ENCODE data around the gene UBALD1. TPM values are rescaled to one million over a fixed set of nuclear protein-coding genes. Genes with fewer than 3 reads are reported as not detected.

The UBALD1 gene
- total and polyA plus RNA-seq, 9 of the 15 experiments (the other 6 are each of a cell fraction or from before 2014, with no cell fraction given) = 1.3 to 38.0 (median 6.2) TPM; not detected in 2

DNA sequence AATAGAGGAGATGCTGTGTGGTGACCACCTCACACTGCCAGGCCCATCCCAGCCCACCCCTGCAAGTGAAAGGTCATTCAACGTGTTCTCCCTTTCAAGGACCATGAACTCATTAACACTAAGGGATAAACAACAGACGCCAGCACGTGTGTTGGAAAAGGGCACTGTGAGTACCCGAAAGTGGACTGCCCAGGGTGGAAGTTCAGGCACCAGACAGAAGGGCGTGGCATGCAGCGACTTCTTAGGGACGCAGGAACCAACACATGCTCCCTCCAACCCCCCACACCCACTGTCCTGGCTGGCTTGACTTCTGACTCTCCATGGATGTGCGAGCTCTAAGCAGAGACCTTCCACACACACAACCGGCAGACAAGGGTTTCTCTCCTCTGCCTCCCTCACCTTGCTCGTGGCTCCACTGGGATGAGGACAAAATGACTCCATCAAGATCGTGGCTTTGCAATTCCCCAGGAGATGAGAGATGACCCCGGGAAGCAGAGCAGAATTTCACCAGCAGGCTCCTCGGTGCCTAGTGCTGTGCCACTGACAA is 11.0 kb downstream of the UBALD1 start:
- in situ Hi-C loops (cut with MboI) = no loop called here
- Histone ChIP-seq H3K4me3 (no peak overlapping the region), H3K9me3 (replicated peaks; ENCODE audit: control insufficient read depth, insufficient read depth, low read depth, low read length) (no peaks in the 10 kb centered on the region), H3K36me3 (ENCODE audit: control insufficient read depth, insufficient read depth, low read length) (peaks cover 12% of the 10 kb centered on the region; the same call in 1 of the 3 replicates), H3K9me1 (ENCODE audit: control insufficient read depth, insufficient read depth, low read length) (no peaks in the 10 kb centered on the region), H4K20me1 (replicated peaks; ENCODE audit: control insufficient read depth, insufficient read depth, low read length) (peaks cover 18% of the 10 kb centered on the region), H3K27ac (ENCODE audit: extremely low read depth, low read depth, low read length) (no peak overlapping the region), H3K9ac (ENCODE audit: insufficient read depth in 1 of 2, low read depth in 2 of 2, low read length in 2 of 2) (no peak overlapping the region), H3K27me3 (ENCODE audit: control insufficient read depth in 2 of 2, insufficient read depth in 2 of 2, low read length in 2 of 2) (peaks cover 36 to 52% of the 10 kb centered on the region in 2 experiments), H3K4me2 (ENCODE audit: insufficient read depth, low read length) (no peak overlapping the region), H3K4me1 (replicated peaks in 1 of 2; ENCODE audit: control insufficient read depth in 2 of 2, insufficient read depth in 2 of 2, low read length in 2 of 2) (peaks cover 3 to 29% of the 10 kb centered on the region in 2 experiments; a peak in 3 of 5 replicates), H2AFZ (ENCODE audit: low read depth, low read length) (no peak overlapping the region), H3K79me2 (ENCODE audit: control insufficient read depth, insufficient read depth, low read length) (no peaks in the 10 kb centered on the region)
- CTCF ChIA-PET (ENCODE audit: low intra/inter-chr PET ratio) = interaction anchor here (0.6 kb wide), 1 partner anchor 58 kb away, joined by 3 read pairs; no protein-coding TSS in a partner anchor
- WGBS (ENCODE audit: insufficient coverage, low coverage, missing lambda C conversion rate) = 3% methylated on average over 9 of the region's 13 CpGs
- intact Hi-C loops (cut with micrococcal nuclease) = no loop called here
- no TSS peak for BruUV-seq (replicated peaks)
- POLR2A ChIA-PET = no interaction called here
- 0 out of 3 replicates have a peak, but pooled peaks have one; percentile 4 for ATAC-seq
- no peak for FAIRE-seq
- no peak for DNase-seq (ENCODE audit: extremely low read depth in 1 of 4, low spot score in 3 of 4)
- TF ChIP-seq, protein P1, sequence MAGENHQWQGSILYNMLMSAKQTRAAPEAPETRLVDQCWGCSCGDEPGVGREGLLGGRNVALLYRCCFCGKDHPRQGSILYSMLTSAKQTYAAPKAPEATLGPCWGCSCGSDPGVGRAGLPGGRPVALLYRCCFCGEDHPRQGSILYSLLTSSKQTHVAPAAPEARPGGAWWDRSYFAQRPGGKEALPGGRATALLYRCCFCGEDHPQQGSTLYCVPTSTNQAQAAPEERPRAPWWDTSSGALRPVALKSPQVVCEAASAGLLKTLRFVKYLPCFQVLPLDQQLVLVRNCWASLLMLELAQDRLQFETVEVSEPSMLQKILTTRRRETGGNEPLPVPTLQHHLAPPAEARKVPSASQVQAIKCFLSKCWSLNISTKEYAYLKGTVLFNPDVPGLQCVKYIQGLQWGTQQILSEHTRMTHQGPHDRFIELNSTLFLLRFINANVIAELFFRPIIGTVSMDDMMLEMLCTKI (IDR thresholded peaks at IDR 0.05; ENCODE audit: partially characterized antibody) = no peak
- TF ChIP-seq PHF20 (IDR thresholded peaks at IDR 0.05; ENCODE audit: partially characterized antibody) (no peak), CBX2 (IDR thresholded peaks at IDR 0.05; ENCODE audit: insufficient read depth, low read length, poor library complexity, severe bottlenecking) (no peak), ZNF232 (CRISPR knock-in tag; IDR thresholded peaks at IDR 0.05) (no peak), CGGBP1 (CRISPR knock-in tag; IDR thresholded peaks at IDR 0.05) (no peak), ZNF785 (CRISPR knock-in tag; IDR thresholded peaks at IDR 0.05) (no peak)
- TF ChIP-seq, protein P2, sequence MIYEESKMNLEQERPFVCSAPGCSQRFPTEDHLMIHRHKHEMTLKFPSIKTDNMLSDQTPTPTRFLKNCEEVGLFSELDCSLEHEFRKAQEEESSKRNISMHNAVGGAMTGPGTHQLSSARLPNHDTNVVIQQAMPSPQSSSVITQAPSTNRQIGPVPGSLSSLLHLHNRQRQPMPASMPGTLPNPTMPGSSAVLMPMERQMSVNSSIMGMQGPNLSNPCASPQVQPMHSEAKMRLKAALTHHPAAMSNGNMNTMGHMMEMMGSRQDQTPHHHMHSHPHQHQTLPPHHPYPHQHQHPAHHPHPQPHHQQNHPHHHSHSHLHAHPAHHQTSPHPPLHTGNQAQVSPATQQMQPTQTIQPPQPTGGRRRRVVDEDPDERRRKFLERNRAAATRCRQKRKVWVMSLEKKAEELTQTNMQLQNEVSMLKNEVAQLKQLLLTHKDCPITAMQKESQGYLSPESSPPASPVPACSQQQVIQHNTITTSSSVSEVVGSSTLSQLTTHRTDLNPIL (CRISPR knock-in tag; IDR thresholded peaks at IDR 0.05) = no peak
